Naive thymus-derived CD4-positive, alpha-beta T cell (primary cell): ENCODE measurements around the gene TTC7B. TPM values are rescaled to one million over a fixed set of nuclear protein-coding genes. Genes with fewer than 3 reads are reported as not detected.

Source experiments
- ATAC-seq: fragments of 150-1000 bp; cut with Tn5 transposase; 2 replicates; pipeline ENCODE4 v1.10.0; 2021; ENCODE audit warnings: mild to moderate bottlenecking, moderate library complexity
- CTCF ChIA-PET: fragments of 350-600 bp; sonication (Branson Sonifier 250); formaldehyde crosslinking; loops from one replicate; lab custom pipeline; 2021; ENCODE audit warnings: antibody characterized with exemption; lab: Charles Lee
- POLR2A ChIA-PET: fragments of 350-600 bp; sonication (Branson Sonifier 250); formaldehyde crosslinking; loops from one replicate; lab custom pipeline; 2021; ENCODE audit warnings: antibody characterized with exemption, inconsistent platforms; lab: Charles Lee
- DNase-seq, 9 donors: peaks; one replicate each; pipeline versions ENCODE4 v3.0.0 to v3.0.0-alpha.2; 2020 to 2022; ENCODE audit warnings: mixed read lengths in 1 of 9
- H3K27ac ChIP-seq: one replicate; pipeline ENCODE4 v1.7.0; 2013; ENCODE audit warnings: mild to moderate bottlenecking, low read depth, low read length, moderate library complexity
- H3K27me3 ChIP-seq, 2 donors: one replicate each; pipeline ENCODE4 v1.7.0; 2013; ENCODE audit warnings: low read length in 2 of 2, mild to moderate bottlenecking in 2 of 2, moderate library complexity in 2 of 2; ENCODE audit not compliant: control insufficient read depth in 2 of 2, insufficient read depth in 2 of 2
- H3K36me3 ChIP-seq, 3 experiments: 1 replicate in 2 of 3; 2 replicates in 1 of 3; pipeline ENCODE4 v1.7.0; 2013; ENCODE audit warnings: low read length in 3 of 3, mild to moderate bottlenecking in 3 of 3, moderate library complexity in 1 of 3; ENCODE audit not compliant: insufficient read depth in 3 of 3, control insufficient read depth in 2 of 3
- H3K4me1 ChIP-seq, 2 donors: one replicate each; pipeline ENCODE4 v1.7.0; 2013; ENCODE audit warnings: low read length in 2 of 2, mild to moderate bottlenecking in 2 of 2, moderate library complexity in 1 of 2; ENCODE audit not compliant: control insufficient read depth in 2 of 2, insufficient read depth in 2 of 2
- H3K4me3 ChIP-seq: 2 replicates; pipeline ENCODE4 v1.7.0; 2013; ENCODE audit warnings: mild to moderate bottlenecking, low read length
- H3K9me3 ChIP-seq, 3 experiments: 1 replicate in 2 of 3; 2 replicates in 1 of 3; pipeline ENCODE4 v1.7.0; 2013; ENCODE audit warnings: low read length in 3 of 3; ENCODE audit not compliant: control insufficient read depth in 2 of 3
- H3K27ac Mint-ChIP-seq, 9 donors: one replicate each; pipeline ENCODE4 v1.8.0; 2020 to 2022; ENCODE audit warnings: mixed read lengths in 9 of 9, mild to moderate bottlenecking in 8 of 9, moderate library complexity in 5 of 9, inconsistent platforms in 2 of 9
- H3K27me3 Mint-ChIP-seq, 5 donors: one replicate each; pipeline ENCODE4 v1.8.0; 2021 to 2022; ENCODE audit warnings: mixed read lengths in 5 of 5, mild to moderate bottlenecking in 1 of 5
- H3K36me3 Mint-ChIP-seq, 5 donors: one replicate each; pipeline ENCODE4 v1.8.0; 2020 to 2022; ENCODE audit warnings: mixed read lengths in 5 of 5, mild to moderate bottlenecking in 3 of 5, inconsistent platforms in 1 of 5
- H3K4me1 Mint-ChIP-seq, 7 donors: one replicate each; pipeline ENCODE4 v1.8.0; 2020 to 2022; ENCODE audit warnings: mixed read lengths in 7 of 7, mild to moderate bottlenecking in 3 of 7, inconsistent platforms in 1 of 7
- H3K4me3 Mint-ChIP-seq, 10 donors: one replicate each; pipeline ENCODE4 v1.8.0; 2020 to 2022; ENCODE audit warnings: mild to moderate bottlenecking in 10 of 10, mixed read lengths in 10 of 10, moderate library complexity in 6 of 10, inconsistent platforms in 2 of 10
- H3K9me3 Mint-ChIP-seq, 11 donors: one replicate each; pipeline ENCODE4 v1.8.0; 2020 to 2022; ENCODE audit warnings: mixed read lengths in 11 of 11, mild to moderate bottlenecking in 4 of 11, inconsistent platforms in 1 of 11, moderate library complexity in 1 of 11
- intact Hi-C, 2 donors: fragments of 100-400 bp; cut with micrococcal nuclease; formaldehyde crosslinking; loops; one replicate each; pipeline ENCODE4 v1.15.1; 2023
- polyA plus RNA-seq, 2 donors: library from polyadenylated mRNA; unstranded; fragments of 300-500 nt; fragmentation: Illumina TruSeq; gene quantifications; one replicate each; pipeline ENCODE4 v1.2.3, GENCODE V29; 2021
- total RNA-seq, 6 experiments: library from RNA in 5 of 6; stranded (reverse) in 5 of 6; gene quantifications; 1 replicate in 5 of 6; 2 replicates in 1 of 6; pipeline ENCODE4 v1.2.3 and lab custom pipeline; 2021 to 2026

The TTC7B gene
- total and polyA plus RNA-seq, 7 experiments from 2014 or later, result 0.08 to 9.5 (median 3.4) TPM; not detected in 2

DNA sequence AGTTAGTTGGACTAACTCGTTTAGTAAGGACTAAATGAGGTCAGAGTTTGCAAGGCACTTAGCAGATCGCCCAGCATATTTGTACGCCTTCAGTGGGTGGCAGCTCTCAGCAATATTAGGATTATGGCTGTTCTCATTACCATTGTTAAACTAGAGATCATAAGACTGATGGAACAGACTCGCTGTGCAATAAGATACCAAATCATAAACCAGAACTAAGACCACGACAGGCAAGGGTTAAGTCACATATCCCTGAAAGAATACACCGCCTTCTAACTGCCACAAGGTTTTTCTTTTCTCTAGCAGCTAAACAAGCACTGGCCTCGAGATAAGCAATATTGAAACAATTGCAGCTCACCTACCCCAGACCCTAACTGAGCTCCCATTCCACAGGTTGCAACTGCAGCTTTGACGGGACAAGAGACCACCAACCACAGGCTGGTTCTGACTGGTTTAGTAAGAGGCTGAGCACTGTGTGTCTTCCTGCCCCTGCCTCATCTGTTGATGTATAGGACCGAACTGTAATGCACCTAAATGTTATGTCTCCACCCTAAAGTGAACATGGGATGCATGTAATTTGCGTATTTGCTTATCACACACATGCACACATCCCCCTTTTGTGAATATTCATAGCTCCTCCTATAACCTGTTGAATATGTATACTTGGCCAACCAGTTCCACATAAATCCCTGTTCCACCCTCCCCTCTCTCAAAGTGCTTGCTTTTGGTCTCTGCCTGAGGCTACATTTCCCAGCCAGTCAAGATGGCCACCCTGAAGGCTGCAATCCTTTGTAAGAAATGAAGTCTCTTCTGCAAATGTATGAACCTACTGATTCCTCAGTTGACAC lies 266.2 kb downstream of the TTC7B start:
- H3K4me3 Mint-ChIP-seq, result no peak overlapping the region
- Histone ChIP-seq H3K4me3 (no peak overlapping the region), H3K27me3 (no peaks in the 10 kb centered on the region), H3K36me3 (no peaks in the 10 kb centered on the region), H3K27ac (no peak overlapping the region), H3K4me1 (no peaks in the 10 kb centered on the region), H3K9me3 (no peaks in the 10 kb centered on the region)
- H3K36me3 Mint-ChIP-seq, result no peaks in the 10 kb centered on the region
- CTCF ChIA-PET, result no interaction called here
- no peaks in the 10 kb centered on the region for H3K9me3 Mint-ChIP-seq
- H3K4me1 Mint-ChIP-seq, result no peaks in the 10 kb centered on the region
- DNase-seq (no peak), ATAC-seq (no peak)
- H3K27ac Mint-ChIP-seq, result no peak overlapping the region
- POLR2A ChIA-PET, result no interaction called here
- intact Hi-C loops, result no loop called here
- H3K27me3 Mint-ChIP-seq, result no peaks in the 10 kb centered on the region

GRCh38 chr14:90548455-90548854 lies 267.8 kb downstream of the TTC7B start:
- CTCF ChIA-PET, result no interaction called here
- Histone ChIP-seq H3K36me3 (no peaks in the 10 kb centered on the region), H3K27me3 (no peaks in the 10 kb centered on the region), H3K27ac (no peak overlapping the region), H3K4me1 (no peaks in the 10 kb centered on the region), H3K4me3 (no peak overlapping the region), H3K9me3 (no peaks in the 10 kb centered on the region)
- Mint-ChIP-seq H3K4me3 (no peak overlapping the region), H3K36me3 (no peaks in the 10 kb centered on the region), H3K27ac (no peak overlapping the region), H3K4me1 (no peaks in the 10 kb centered on the region), H3K9me3 (no peaks in the 10 kb centered on the region), H3K27me3 (no peaks in the 10 kb centered on the region)
- POLR2A ChIA-PET, result no interaction called here
- ATAC-seq (no peak), DNase-seq (no peak)
- intact Hi-C loops, result no loop called here

GRCh38 chr14:90547968-90548367 lies 268.3 kb downstream of the TTC7B start:
- no peaks in the 10 kb centered on the region for H3K27me3 ChIP-seq
- no peaks in the 10 kb centered on the region for H3K9me3 ChIP-seq
- H3K4me1 ChIP-seq, result no peaks in the 10 kb centered on the region
- ATAC-seq (no peak), DNase-seq (no peak)
- Mint-ChIP-seq H3K9me3 (no peaks in the 10 kb centered on the region), H3K27ac (no peak overlapping the region), H3K27me3 (no peaks in the 10 kb centered on the region), H3K4me1 (no peaks in the 10 kb centered on the region), H3K36me3 (no peaks in the 10 kb centered on the region), H3K4me3 (no peak overlapping the region)
- no peak overlapping the region for H3K4me3 ChIP-seq
- no peak overlapping the region for H3K27ac ChIP-seq
- ChIA-PET CTCF (no interaction called here), POLR2A (no interaction called here)
- no peaks in the 10 kb centered on the region for H3K36me3 ChIP-seq
- intact Hi-C loops, result no loop called here

GRCh38 chr14:90547250-90547649 lies 269.0 kb downstream of the TTC7B start:
- Histone ChIP-seq H3K36me3 (no peaks in the 10 kb centered on the region), H3K4me1 (no peaks in the 10 kb centered on the region), H3K27me3 (no peaks in the 10 kb centered on the region), H3K9me3 (no peaks in the 10 kb centered on the region), H3K4me3 (no peak overlapping the region), H3K27ac (no peak overlapping the region)
- ChIA-PET POLR2A (no interaction called here), CTCF (interaction anchor here (0.5 kb wide), 1 partner anchor 262 kb away, joined by 3 read pairs; no protein-coding TSS in a partner anchor)
- Mint-ChIP-seq H3K27me3 (no peaks in the 10 kb centered on the region), H3K4me3 (no peak overlapping the region), H3K9me3 (no peaks in the 10 kb centered on the region), H3K27ac (no peak overlapping the region), H3K4me1 (no peaks in the 10 kb centered on the region), H3K36me3 (no peaks in the 10 kb centered on the region)
- intact Hi-C loops, result no loop called here
- DNase-seq, result no peak
- ATAC-seq, result no peak

GRCh38 chr14:90546767-90547166 lies 269.5 kb downstream of the TTC7B start:
- Histone ChIP-seq H3K4me1 (no peaks in the 10 kb centered on the region), H3K27ac (no peak overlapping the region), H3K27me3 (no peaks in the 10 kb centered on the region), H3K9me3 (no peaks in the 10 kb centered on the region), H3K36me3 (no peaks in the 10 kb centered on the region), H3K4me3 (no peak overlapping the region)
- Mint-ChIP-seq H3K27ac (no peak overlapping the region), H3K4me1 (no peaks in the 10 kb centered on the region), H3K36me3 (no peaks in the 10 kb centered on the region), H3K9me3 (no peaks in the 10 kb centered on the region), H3K27me3 (no peaks in the 10 kb centered on the region), H3K4me3 (no peak overlapping the region)
- DNase-seq (no peak), ATAC-seq (no peak)
- intact Hi-C loops, result no loop called here
- POLR2A ChIA-PET, result no interaction called here
- CTCF ChIA-PET, result interaction anchor here (0.5 kb wide), 1 partner anchor 262 kb away, joined by 3 read pairs; no protein-coding TSS in a partner anchor

- Mint-ChIP-seq H3K9me3 (no peaks in the 10 kb centered on the region), H3K4me3 (no peak overlapping the region), H3K27ac (no peak overlapping the region), H3K36me3 (no peaks in the 10 kb centered on the region), H3K27me3 (no peaks in the 10 kb centered on the region), H3K4me1 (no peaks in the 10 kb centered on the region)
- ChIA-PET POLR2A (no interaction called here), CTCF (no interaction called here)
- Histone ChIP-seq H3K9me3 (no peaks in the 10 kb centered on the region), H3K27ac (no peak overlapping the region), H3K4me3 (no peak overlapping the region), H3K27me3 (no peaks in the 10 kb centered on the region), H3K36me3 (no peaks in the 10 kb centered on the region), H3K4me1 (no peaks in the 10 kb centered on the region)
- intact Hi-C loops, result no loop called here
- ATAC-seq (no peak), DNase-seq (no peak)
Observed at GRCh38 chr14:90545966-90546751, 270.1 kb downstream of the TTC7B start.
